Fibroblast of the aortic adventitia (primary cell): ENCODE measurements around the gene CLASP1. TPM values are rescaled to one million over a fixed set of nuclear protein-coding genes. Genes with fewer than 3 reads are reported as not detected.
"Not testable (repeated sequence)": the region's sequence is repeated elsewhere in the genome, so short reads cannot be mapped to it uniquely, and the experiment has no call there.

ENCODE experiments used
- DNase-seq: peaks from one replicate; pipeline ENCODE4 v3.0.0-alpha.2; 2010; ENCODE audit warnings: low read depth
- H3K4me3 ChIP-seq: 2 replicates; pipeline ENCODE4 v1.5.1; 2011; ENCODE audit warnings: low read depth, mild to moderate bottlenecking, control low read depth, low read length, moderate library complexity
- total RNA-seq: library from RNA; depleted of rRNA; stranded (reverse); fragments of >200 nt; gene quantifications from 2 replicates; pipeline ENCODE4 v1.2.3, GENCODE V29; 2012; ENCODE audit warnings: low replicate concordance
- TF ChIP-seq, protein P1 (sequence below): IDR thresholded peaks from 2 replicates; pipeline ENCODE4 v1.5.1; 2011; ENCODE audit warnings: mild to moderate bottlenecking, low read length, control low read depth, inconsistent platforms; ENCODE audit not compliant: insufficient read depth

The CLASP1 gene
- total RNA-seq, 1 donor, result 45.6 TPM

DNA sequence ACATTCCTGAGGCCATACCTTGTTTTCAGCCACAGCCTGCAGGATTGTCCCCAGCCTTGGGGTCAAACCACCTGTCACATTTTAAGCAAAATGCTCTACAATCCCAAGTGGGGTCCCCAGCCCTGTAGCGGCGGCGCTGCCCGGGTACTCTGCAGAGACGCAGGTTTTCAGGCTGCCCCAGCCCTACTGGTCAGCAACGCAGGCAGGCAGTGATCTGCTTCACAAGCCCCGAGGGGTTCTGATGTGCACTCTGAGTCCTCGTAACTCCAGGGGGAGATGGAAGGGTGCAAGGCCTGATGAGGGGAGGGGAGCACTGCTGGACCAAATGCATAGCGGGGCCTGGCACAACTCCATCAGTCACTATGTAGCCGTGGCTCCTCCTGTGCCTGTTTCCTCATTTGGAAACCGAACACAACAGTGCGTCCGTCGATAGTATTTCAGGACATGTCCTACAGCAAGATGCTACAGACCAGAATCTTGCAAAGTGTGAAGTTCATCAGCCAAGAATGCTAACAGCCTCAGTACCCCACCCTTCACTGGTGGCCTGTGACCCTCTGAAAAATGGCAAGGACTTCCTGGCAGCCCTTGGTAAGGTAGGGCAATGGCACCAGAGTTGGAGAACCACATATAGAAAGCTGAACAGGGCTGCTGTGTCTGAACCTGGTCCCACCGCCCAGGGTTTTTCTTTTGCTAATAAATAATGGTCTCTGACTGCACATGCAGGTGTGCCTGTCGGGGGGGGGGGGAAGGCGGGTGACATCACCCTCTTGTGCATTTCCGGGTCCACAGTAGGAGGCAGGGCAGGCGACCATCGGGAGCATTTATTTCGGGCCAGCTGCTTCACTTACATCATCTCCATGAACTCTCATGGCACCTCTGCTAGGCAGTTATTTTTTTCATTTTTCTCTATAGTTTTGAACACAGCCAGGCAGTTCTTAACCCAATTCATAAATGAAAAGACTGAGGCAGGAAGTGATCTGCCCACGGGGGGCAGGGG is 313.7 kb downstream of the CLASP1 start:
- TF ChIP-seq, protein P1, sequence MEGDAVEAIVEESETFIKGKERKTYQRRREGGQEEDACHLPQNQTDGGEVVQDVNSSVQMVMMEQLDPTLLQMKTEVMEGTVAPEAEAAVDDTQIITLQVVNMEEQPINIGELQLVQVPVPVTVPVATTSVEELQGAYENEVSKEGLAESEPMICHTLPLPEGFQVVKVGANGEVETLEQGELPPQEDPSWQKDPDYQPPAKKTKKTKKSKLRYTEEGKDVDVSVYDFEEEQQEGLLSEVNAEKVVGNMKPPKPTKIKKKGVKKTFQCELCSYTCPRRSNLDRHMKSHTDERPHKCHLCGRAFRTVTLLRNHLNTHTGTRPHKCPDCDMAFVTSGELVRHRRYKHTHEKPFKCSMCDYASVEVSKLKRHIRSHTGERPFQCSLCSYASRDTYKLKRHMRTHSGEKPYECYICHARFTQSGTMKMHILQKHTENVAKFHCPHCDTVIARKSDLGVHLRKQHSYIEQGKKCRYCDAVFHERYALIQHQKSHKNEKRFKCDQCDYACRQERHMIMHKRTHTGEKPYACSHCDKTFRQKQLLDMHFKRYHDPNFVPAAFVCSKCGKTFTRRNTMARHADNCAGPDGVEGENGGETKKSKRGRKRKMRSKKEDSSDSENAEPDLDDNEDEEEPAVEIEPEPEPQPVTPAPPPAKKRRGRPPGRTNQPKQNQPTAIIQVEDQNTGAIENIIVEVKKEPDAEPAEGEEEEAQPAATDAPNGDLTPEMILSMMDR, result no peak
- no peak for DNase-seq
- no peak overlapping the region for H3K4me3 ChIP-seq

DNA sequence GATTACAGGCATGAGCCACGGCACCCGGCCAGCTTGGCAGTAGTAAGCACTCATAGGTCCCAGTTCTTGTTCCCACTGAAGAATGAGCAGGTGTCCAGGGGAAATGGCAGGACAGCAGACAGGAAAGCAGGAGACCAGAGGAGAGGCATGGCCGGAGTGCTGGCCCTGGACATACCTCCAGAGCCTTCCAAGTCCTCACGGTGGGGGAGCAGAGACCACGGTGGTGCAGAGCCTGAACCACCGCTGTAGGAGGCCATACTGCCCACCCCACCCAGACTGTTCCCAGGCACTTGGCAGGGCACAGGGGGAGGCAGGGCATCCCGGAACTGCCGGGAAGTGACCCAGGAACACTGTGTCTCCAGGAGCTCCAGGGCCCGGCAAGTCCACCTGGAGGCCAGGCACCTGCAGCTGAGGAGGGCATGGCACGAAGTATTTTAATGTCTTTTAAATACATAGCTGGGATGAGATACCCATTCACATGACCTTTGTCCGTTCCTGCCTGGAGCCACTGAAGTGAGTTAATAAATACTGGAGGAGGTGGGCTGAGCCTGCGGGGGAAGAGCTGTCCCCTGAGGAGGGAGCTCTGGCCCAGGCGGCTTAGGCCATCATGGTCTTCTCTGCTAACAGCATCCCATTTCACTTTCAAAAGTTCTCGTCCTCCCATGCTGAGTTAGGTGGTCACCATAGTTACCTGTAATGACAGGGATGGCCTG is 314.5 kb downstream of the CLASP1 start:
- no peak overlapping the region for H3K4me3 ChIP-seq
- no peak for DNase-seq
- TF ChIP-seq, protein P1, result no peak

DNA sequence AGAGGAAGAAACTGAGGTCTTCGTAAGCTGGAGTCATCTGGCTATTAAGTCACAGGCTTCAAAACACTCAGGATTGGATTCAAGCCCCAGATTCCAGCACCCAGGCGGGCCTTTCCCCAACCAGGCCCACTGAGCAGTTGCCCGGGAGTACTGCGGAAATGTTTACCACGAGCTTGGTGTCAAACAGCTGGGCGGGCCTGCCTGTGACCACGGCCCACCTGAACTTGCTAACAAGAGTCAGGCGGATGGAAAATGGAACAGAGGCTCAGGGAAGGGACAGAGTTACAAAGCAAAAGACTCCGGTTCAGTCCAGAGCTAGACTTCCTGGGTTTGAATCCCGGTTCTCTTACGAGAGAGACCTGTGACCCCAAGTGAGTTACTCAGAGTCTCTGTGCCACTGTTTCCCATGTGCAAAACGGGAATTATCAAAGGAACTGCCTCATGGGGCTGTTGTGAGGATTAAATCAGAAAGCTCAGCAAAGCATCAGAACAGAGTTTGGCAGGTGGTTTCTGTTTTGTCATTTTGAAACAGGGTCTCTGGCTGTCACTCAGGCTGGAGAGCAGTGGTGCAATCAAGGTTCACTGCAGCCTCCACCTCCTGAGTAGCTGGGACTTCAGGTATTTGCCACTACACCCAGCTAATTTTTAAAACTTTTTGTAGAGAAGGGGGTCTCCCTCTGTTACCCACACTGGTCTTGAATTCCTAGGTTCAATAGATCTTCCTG is 315.3 kb downstream of the CLASP1 start:
- TF ChIP-seq, protein P1, result no peak
- no peak for DNase-seq
- no peak overlapping the region for H3K4me3 ChIP-seq

DNA sequence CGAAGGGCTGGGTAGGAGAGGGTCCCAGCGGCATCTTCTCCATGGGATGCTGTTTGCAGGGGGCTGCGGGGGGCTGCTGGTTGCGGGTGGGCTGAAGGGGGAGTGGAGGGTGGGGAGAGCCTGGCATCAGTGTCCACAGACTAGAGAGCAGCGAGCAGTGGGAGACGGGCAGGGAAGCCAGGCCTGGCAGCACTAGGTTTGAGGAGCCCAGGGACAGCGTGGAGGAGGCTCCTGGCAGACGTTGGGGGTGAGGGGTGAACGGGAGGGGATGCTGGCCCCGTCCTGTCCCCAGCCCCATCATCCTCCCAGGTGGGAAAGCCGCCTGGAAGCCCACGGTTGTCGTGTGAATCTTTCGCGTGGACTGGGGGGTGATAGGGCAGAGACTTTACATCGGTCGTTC is 316.0 kb downstream of the CLASP1 start:
- TF ChIP-seq, protein P1, result no peak
- H3K4me3 ChIP-seq, result no peak overlapping the region
- DNase-seq, result no peak

DNA sequence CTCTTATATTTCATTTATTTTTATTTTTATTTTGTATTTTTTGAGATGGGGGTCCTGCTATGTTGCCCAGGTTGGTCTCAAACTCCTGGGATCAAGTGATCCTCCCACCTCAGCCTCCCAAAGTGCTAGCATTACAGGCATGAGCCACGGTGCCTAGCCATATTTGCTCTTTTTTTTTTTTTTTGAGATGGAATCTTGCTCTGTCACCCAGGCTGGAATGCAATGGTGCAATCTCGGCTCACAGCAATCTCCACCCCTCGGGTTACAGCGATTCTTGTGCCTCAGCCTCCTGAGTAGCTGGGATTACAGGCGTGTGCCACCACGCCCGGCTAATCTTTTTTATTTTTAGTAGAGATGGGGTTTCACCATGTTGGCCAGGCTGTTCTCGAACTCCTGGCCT is 317.9 kb downstream of the CLASP1 start:
- not testable (repeated sequence) for H3K4me3 ChIP-seq, DNase-seq

DNA sequence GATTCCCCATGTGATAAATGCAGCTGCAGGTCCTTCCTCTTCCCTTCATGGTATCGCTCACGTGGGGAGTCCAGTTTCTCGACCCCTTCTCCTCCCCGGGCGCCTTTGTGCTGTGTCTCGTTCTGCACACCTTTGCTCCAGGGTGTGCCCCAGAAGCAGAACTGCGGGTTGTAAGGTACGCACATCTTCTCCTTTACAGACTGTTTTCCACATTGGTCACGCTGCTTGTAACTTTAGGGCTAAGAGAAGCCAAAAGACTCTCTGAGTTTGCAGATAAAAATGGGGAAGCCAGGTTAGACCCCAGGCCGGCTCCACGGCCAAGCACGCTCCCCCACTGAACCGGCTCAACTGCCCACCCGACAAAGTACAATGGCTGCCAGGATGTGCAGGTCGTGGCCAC is 318.3 kb downstream of the CLASP1 start:
- TF ChIP-seq, protein P1, result no peak
- no peak for DNase-seq
- no peak overlapping the region for H3K4me3 ChIP-seq
